ENCODE data around the gene TEAD4.

TEAD4 gene

GRCh38 chr12:2960996-2961616, 1.9 kb downstream of the TEAD4 start:
- no peak for DNase-seq (ENCODE audit: low spot score)

DNA sequence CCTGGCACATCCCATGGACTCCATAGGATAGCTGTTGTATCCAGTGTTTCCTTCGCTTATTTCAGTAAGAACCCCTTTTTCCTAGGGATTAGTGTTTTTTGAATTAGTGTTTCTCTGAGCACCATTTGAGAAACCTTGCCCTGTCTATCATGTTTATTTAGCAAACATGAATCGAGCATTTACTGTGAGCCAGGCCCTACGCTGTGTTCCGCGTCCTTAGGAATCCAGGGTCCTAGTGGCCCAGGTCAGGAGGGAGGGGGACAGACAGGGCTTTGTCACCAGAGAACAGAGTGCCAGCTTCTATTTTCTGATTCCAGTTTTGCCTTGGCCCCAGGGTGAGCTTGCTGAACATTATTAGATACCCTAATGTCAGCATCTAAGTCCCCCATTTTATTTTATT, 2.5 kb downstream of the TEAD4 start:
- DNase-seq (ENCODE audit: low spot score) = no peak

DNA sequence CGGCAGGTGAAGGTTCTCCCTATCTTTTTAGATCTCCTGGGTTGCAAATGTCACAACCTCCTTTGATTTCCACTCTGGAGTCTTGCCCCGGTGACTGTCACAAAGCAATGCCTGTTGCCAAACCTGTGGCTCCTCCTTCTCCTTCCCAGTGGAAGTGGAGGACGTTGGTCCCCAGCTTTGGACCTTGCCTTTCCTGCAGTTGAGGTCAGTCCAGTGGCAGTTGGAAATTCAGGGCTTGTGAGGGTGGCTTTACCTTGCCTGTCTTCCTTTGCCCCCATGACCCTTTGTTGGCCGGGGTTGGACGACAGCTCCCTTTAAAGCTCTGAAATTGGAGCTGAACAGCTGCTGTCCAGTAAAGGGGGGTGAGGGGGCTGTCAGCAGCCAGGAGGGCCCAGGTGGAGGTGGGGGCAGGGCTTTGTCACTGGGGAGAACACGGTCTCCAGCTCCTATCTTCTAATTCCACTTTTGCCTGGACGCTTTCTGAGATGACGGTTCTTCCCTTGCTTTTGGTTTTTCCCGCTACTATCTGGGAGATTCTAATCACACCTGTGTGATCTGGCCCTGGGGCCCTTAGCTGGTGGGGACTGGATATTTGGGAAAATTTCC, 4.1 kb downstream of the TEAD4 start:
- DNase-seq (ENCODE audit: low spot score) = no peak

DNA sequence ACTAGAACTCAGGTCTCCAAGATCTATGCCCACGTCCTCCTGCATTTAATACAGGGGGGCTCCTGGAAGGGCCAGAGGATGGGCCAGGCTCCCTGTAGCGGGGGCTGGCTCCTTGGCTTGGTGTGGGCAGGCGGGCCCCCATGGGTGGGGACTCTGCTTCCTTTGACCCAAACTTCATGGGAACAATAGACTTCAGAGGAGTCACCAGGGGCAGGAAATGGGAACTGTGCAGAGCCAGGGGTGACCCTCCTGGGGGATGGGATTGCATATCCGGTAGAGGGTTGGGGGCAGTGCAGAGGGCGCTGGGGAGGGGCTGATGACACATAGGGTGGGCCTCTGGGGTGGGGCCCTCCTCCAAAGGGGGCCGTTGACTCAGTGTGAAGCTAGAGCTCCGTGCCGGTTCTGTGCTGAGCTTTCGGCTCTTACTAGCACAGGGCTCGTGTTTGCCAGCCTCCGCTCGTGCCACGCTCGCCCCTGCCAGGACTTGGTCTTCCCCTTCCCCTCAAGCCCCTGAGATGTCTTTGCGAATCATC, 4.6 kb downstream of the TEAD4 start:
- no peak for DNase-seq (ENCODE audit: low spot score)

- no peak for DNase-seq (ENCODE audit: low spot score)
Measured at GRCh38 chr12:2967651-2968050, 8.5 kb downstream of the TEAD4 start.

DNA sequence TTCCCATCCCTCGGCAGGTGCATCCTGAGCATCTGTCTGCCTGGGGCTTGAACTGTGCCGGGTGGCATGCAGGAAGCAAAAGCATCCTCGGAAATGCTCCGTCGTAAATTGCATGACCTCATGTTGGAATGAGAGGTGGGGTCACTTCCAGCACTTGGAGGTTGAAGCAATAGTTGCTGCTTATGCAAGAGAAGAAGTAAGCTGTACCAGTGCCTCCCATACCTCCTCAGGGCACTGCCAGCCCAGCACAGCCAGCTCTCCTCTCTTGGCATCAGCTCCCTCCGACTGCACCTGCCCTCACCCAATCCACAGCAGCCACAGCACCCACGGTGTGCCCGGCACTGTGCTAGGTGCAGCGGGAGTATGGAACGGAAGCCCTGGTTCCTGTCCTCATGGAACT, 11.5 kb downstream of the TEAD4 start:
- no peak for DNase-seq (ENCODE audit: low spot score)

DNA sequence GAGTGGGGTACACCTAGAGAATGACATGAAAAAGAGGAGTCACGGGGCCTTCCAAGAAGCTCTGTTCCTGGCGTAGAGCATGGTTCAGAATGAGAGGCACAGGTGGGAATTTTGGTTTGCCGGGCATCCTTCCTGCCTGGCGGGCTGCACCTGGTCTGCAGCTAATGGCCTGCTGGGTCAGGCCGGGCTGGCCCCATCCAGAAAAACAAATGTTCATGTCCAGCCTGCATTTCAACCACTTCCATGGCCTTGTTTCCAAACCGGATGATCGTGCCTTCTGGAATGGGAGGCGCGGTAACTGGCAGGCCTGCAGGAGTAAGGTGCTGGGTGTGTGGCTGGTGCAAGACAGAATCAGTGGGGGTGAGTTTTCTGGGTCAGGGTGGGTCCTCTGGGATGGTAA, 14.4 kb downstream of the TEAD4 start:
- DNase-seq (ENCODE audit: low spot score) = no peak

GRCh38 chr12:2974560-2974971, 15.4 kb downstream of the TEAD4 start:
- DNase-seq (ENCODE audit: low spot score) = no peak

GRCh38 chr12:2976581-2976996, 17.4 kb downstream of the TEAD4 start:
- DNase-seq (ENCODE audit: low spot score) = no peak

GRCh38 chr12:2977776-2978175, 18.6 kb downstream of the TEAD4 start:
- no peak for DNase-seq (ENCODE audit: low spot score)

DNA sequence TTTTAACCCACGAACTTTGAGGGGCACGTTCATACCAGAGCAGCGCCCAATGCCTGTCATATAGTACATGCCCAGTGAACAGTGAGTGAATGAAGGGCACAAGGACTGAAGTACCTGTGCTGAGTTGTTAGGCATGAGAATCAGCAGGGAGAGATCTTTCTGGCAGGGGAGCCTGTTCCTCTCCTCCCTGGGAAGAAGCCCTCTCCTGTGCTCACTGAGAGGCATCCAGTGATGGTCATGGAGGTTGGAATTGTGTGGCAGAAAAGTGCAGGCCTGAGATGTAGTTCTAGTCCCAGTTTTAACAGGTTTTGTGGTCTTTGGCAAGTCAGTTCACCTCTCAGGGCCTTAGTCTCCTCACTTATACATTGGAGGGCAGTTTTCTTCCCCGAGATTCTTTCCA, 20.6 kb downstream of the TEAD4 start:
- no peak for DNase-seq (ENCODE audit: low spot score)

DNA sequence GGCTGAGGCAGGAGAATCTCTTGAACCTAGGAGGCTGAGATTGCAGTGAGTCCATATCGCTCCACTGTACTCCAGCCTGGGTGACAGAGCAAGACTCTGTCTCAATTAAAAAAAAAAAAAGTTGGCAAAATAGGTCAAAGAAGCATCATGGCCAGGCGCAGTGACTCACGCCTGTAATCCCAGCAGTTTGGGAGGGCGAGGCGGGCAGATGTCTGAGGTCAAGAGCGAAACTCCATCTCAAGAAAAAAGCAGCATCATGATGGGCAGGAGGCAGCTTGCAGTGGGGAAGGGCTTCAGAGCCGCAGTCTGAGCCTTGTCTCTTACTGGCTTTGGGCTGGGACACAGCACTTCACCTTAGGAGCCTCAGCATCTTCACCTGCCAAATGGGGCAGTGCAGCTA, 21.4 kb downstream of the TEAD4 start:
- no peak for DNase-seq (ENCODE audit: low spot score)

DNA sequence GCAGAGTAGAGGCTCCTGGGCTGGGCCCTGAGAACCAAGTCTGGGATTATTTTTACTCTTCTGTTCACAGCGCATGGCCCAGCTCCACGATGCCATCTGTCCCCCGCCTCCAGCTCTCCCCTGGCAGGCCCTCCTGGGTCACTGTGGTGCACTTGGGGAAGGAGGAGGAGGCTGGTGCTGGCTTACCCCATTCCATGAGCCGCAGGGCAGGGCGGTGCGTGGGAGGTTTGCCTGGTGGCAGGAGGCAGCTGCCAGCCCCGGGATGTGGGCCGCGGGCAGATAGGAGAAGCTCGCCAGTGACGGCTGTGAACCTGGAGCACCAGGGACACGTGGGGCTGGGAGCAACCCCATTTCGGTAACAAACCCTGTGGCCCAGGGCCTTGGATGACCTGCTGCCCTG, 23.2 kb downstream of the TEAD4 start:
- DNase-seq (ENCODE audit: low spot score) = no peak

DNA sequence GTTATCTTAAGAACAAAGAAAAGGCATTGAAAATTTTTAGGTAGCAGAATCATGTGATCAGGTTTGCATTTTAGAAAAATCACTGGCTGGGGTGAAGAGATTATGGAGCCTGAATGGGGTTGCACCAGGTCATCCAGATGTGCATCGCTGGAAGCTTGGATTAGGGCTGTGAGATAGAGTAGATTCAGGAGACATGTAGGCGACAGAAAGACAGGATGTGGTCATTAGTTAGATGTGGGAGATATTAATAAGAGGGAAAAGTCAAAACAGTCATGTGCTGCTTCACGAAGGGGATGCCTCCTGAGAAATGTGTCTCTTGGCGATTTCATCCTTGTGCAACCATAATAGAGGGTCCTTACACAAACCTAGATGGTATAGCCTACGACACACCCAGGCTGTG, 25.1 kb downstream of the TEAD4 start:
- no peak for DNase-seq (ENCODE audit: low spot score)

DNA sequence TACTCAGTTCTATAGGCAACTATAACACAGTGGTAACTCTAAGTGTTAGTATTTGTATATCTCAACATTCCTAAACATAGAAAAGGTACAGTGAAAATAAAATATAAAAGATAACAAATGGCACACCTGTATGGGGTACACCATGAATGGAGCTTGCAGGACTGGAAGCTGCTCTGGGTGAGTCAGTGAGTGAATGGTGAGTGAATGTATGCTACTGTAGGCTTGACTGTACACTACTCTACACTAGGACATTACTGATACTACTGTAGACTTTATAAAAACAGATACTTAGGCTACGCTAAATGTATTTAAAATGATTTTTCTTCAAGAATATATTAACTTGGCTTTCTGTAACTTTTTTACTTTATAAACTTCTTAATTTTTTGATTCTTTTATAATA, 25.5 kb downstream of the TEAD4 start:
- no peak for DNase-seq (ENCODE audit: low spot score)

GRCh38 chr12:2986876-2987275, 27.7 kb downstream of the TEAD4 start:
- no peak for DNase-seq (ENCODE audit: low spot score)

DNA sequence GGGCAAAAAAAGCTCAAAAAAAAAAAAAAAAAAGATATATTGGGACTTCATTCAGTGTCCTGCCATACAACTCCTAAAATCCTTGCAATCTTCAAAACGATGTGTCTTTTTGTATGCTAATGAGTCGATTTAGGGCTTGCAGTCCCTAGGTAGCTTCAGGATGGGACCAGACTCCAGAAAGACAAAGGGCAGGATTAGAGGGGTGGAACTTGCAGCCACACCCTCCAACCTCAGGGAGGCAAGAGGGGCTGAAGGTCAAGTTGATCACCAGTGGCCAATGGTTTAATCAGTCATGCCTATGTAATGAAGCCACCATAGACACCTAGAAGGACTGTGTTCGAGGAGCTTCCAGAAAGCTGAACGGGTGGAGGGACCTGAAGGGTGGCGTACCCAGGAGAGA, 29.3 kb downstream of the TEAD4 start:
- no peak for DNase-seq (ENCODE audit: low spot score)

- DNase-seq (ENCODE audit: low spot score) = no peak
Measured at GRCh38 chr12:2992724-2993123, 33.5 kb downstream of the TEAD4 start.

- no peak for DNase-seq (ENCODE audit: low spot score)
Measured at GRCh38 chr12:2997989-2998670, 38.9 kb downstream of the TEAD4 start.

- no peak for DNase-seq (ENCODE audit: low spot score)
Measured at GRCh38 chr12:2998789-2999264, 39.6 kb downstream of the TEAD4 start.

GRCh38 chr12:2999265-2999841, 40.2 kb downstream of the TEAD4 start:
- no peak for DNase-seq (ENCODE audit: low spot score)

GRCh38 chr12:3000548-3001275, 41.5 kb downstream of the TEAD4 start:
- no peak for DNase-seq (ENCODE audit: low spot score)

All from LoVo (cell line).